ENCODE data around the gene TGFBR3.

TGFBR3 gene

GRCh38 chr1:91813813-91814212, 72.1 kb downstream of the TGFBR3 start:
- no peaks in the 10 kb centered on the region for H3K9me3 ChIP-seq
- no peaks in the 10 kb centered on the region for H3K36me3 ChIP-seq
- no peak for TF ChIP-seq CTCF (IDR thresholded peaks at IDR 0.05)
- no peaks in the 10 kb centered on the region for H3K4me1 ChIP-seq (ENCODE audit: control insufficient read depth in 1 of 2, insufficient read depth in 1 of 2, low read depth in 1 of 2, low read length in 1 of 2)
- no peak overlapping the region for H3K4me3 ChIP-seq (ENCODE audit: low read depth in 1 of 2, low read length in 1 of 2)
- H3K27me3 ChIP-seq: no peaks in the 10 kb centered on the region
- H3K27ac ChIP-seq: no peak overlapping the region

GRCh38 chr1:91811363-91812025, 74.5 kb downstream of the TGFBR3 start:
- no peak overlapping the region for H3K4me3 ChIP-seq (ENCODE audit: low read depth in 1 of 2, low read length in 1 of 2)

GRCh38 chr1:91809317-91809716, 76.6 kb downstream of the TGFBR3 start:
- no peak overlapping the region for H3K27ac ChIP-seq
- no peak overlapping the region for H3K4me3 ChIP-seq (ENCODE audit: low read depth in 1 of 2, low read length in 1 of 2)
- no peak for TF ChIP-seq CTCF (IDR thresholded peaks at IDR 0.05)
- H3K4me1 ChIP-seq (ENCODE audit: control insufficient read depth in 1 of 2, insufficient read depth in 1 of 2, low read depth in 1 of 2, low read length in 1 of 2): peaks cover under 1 to 4% of the 10 kb centered on the region in 2 experiments
- H3K9me3 ChIP-seq: no peaks in the 10 kb centered on the region
- H3K36me3 ChIP-seq: no peaks in the 10 kb centered on the region
- H3K27me3 ChIP-seq: no peaks in the 10 kb centered on the region

More at GRCh38 chr1:91811363-91812025, 74.5 kb downstream of the TGFBR3 start:
- no peak for TF ChIP-seq CTCF (IDR thresholded peaks at IDR 0.05)
- no peaks in the 10 kb centered on the region for H3K9me3 ChIP-seq
- no peaks in the 10 kb centered on the region for H3K27me3 ChIP-seq
- no peaks in the 10 kb centered on the region for H3K36me3 ChIP-seq
- no peaks in the 10 kb centered on the region for H3K4me1 ChIP-seq (ENCODE audit: control insufficient read depth in 1 of 2, insufficient read depth in 1 of 2, low read depth in 1 of 2, low read length in 1 of 2)
- no peak overlapping the region for H3K27ac ChIP-seq

GRCh38 chr1:91807921-91808620, 77.9 kb downstream of the TGFBR3 start:
- Histone ChIP-seq H3K36me3 (no peaks in the 10 kb centered on the region), H3K27me3 (no peaks in the 10 kb centered on the region), H3K4me3 (ENCODE audit: low read depth in 1 of 2, low read length in 1 of 2) (no peak overlapping the region), H3K27ac (no peak overlapping the region), H3K4me1 (ENCODE audit: control insufficient read depth in 1 of 2, insufficient read depth in 1 of 2, low read depth in 1 of 2, low read length in 1 of 2) (peaks cover 13 to 16% of the 10 kb centered on the region in 2 experiments), H3K9me3 (no peaks in the 10 kb centered on the region)
- TF ChIP-seq CTCF (IDR thresholded peaks at IDR 0.05): no peak

- no peaks in the 10 kb centered on the region for H3K9me3 ChIP-seq
- no peaks in the 10 kb centered on the region for H3K36me3 ChIP-seq
- H3K27me3 ChIP-seq: no peaks in the 10 kb centered on the region
- H3K4me1 ChIP-seq (ENCODE audit: control insufficient read depth in 1 of 2, insufficient read depth in 1 of 2, low read depth in 1 of 2, low read length in 1 of 2): peaks cover 18 to 21% of the 10 kb centered on the region in 2 experiments
- no peak overlapping the region for H3K27ac ChIP-seq
- H3K4me3 ChIP-seq (ENCODE audit: low read depth in 1 of 2, low read length in 1 of 2): no peak overlapping the region
- no peak for TF ChIP-seq CTCF (IDR thresholded peaks at IDR 0.05)
Measured at GRCh38 chr1:91806769-91807700, 78.9 kb downstream of the TGFBR3 start.
